ENCODE measurements around the gene MAGOH. TPM values are rescaled to one million over a fixed set of nuclear protein-coding genes. Genes with fewer than 3 reads are reported as not detected.
"Not testable (repeated sequence)": the region's sequence is repeated elsewhere in the genome, so short reads cannot be mapped to it uniquely, and the experiment has no call there.

The MAGOH gene
- 100 to 1,000 TPM in 1 of 2 donors, 10 to 100 TPM in 1; 77.0 to 117 TPM for polyA plus RNA-seq

- Histone ChIP-seq H3K9me3 (ENCODE audit: control insufficient read depth in 2 of 2, insufficient read depth in 1 of 2, low read depth in 1 of 2, low read length in 1 of 2) (no peaks in the 10 kb centered on the region), H3K4me1 (ENCODE audit: control insufficient read depth in 2 of 2, insufficient read depth in 2 of 2, low read length in 1 of 2) (peaks cover 0 to 3% of the 10 kb centered on the region in 2 donors), H3K36me3 (ENCODE audit: control insufficient read depth in 2 of 2, insufficient read depth in 2 of 2, low read length in 1 of 2) (peaks cover 5 to 6% of the 10 kb centered on the region in 2 donors), H3K4me3 (ENCODE audit: low read depth in 1 of 2, low read length in 2 of 2) (peak within 1 kb of the TSS; percentile 92 to 99), H3K27me3 (ENCODE audit: control insufficient read depth in 1 of 2, insufficient read depth in 2 of 2, low read length in 2 of 2) (no peaks in the 10 kb centered on the region), H3K27ac (ENCODE audit: low read depth in 2 of 2, low read length in 1 of 2) (peak within 1 kb of the TSS; percentile 65 to 91)
- 6% methylated on average over 64 of the region's 64 CpGs for WGBS, 2 donors
Measured at GRCh38 chr1:53238197-53239155, at the start of gene MAGOH. TSS of gene MAGOH (minus strand) at chr1:53238518. CDS start at chr1:53238448, 70 bp downstream.

- 79 to 81% methylated on average over 4 of the region's 4 CpGs for WGBS, 2 donors
- Histone ChIP-seq H3K27me3 (ENCODE audit: control insufficient read depth in 1 of 2, insufficient read depth in 2 of 2, low read length in 2 of 2) (no peaks in the 10 kb centered on the region), H3K27ac (ENCODE audit: low read depth in 2 of 2, low read length in 1 of 2) (no peak overlapping the region), H3K4me1 (ENCODE audit: control insufficient read depth in 2 of 2, insufficient read depth in 2 of 2, low read length in 1 of 2) (no peaks in the 10 kb centered on the region), H3K36me3 (ENCODE audit: control insufficient read depth in 2 of 2, insufficient read depth in 2 of 2, low read length in 1 of 2) (peaks cover 0 to 2% of the 10 kb centered on the region in 2 donors), H3K9me3 (ENCODE audit: control insufficient read depth in 2 of 2, insufficient read depth in 1 of 2, low read depth in 1 of 2, low read length in 1 of 2) (no peaks in the 10 kb centered on the region), H3K4me3 (ENCODE audit: low read depth in 1 of 2, low read length in 2 of 2) (no peak overlapping the region)
Measured at GRCh38 chr1:53286955-53287354, 48.6 kb upstream of the MAGOH start.

- Histone ChIP-seq H3K27ac (ENCODE audit: low read depth in 2 of 2, low read length in 1 of 2) (no peak overlapping the region), H3K9me3 (ENCODE audit: control insufficient read depth in 2 of 2, insufficient read depth in 1 of 2, low read depth in 1 of 2, low read length in 1 of 2) (no peaks in the 10 kb centered on the region), H3K27me3 (ENCODE audit: control insufficient read depth in 1 of 2, insufficient read depth in 2 of 2, low read length in 2 of 2) (no peaks in the 10 kb centered on the region), H3K4me1 (ENCODE audit: control insufficient read depth in 2 of 2, insufficient read depth in 2 of 2, low read length in 1 of 2) (no peaks in the 10 kb centered on the region), H3K4me3 (ENCODE audit: low read depth in 1 of 2, low read length in 2 of 2) (no peak overlapping the region), H3K36me3 (ENCODE audit: control insufficient read depth in 2 of 2, insufficient read depth in 2 of 2, low read length in 1 of 2) (peaks cover 0 to 2% of the 10 kb centered on the region in 2 donors)
- 78 to 84% methylated on average over 8 of the region's 8 CpGs for WGBS, 2 donors
Measured at GRCh38 chr1:53285969-53286760, 47.8 kb upstream of the MAGOH start.

- H3K4me1 ChIP-seq (ENCODE audit: control insufficient read depth in 2 of 2, insufficient read depth in 2 of 2, low read length in 1 of 2): no peaks in the 10 kb centered on the region
- H3K4me3 ChIP-seq (ENCODE audit: low read depth in 1 of 2, low read length in 2 of 2): no peak overlapping the region
- H3K9me3 ChIP-seq (ENCODE audit: control insufficient read depth in 2 of 2, insufficient read depth in 1 of 2, low read depth in 1 of 2, low read length in 1 of 2): no peaks in the 10 kb centered on the region
- no peak overlapping the region for H3K27ac ChIP-seq (ENCODE audit: low read depth in 2 of 2, low read length in 1 of 2)
- peaks cover 0 to 2% of the 10 kb centered on the region in 2 donors for H3K36me3 ChIP-seq (ENCODE audit: control insufficient read depth in 2 of 2, insufficient read depth in 2 of 2, low read length in 1 of 2)
- no peaks in the 10 kb centered on the region for H3K27me3 ChIP-seq (ENCODE audit: control insufficient read depth in 1 of 2, insufficient read depth in 2 of 2, low read length in 2 of 2)
- 79 to 83% methylated on average over 5 of the region's 5 CpGs for WGBS, 2 donors
Measured at GRCh38 chr1:53285546-53285945, 47.2 kb upstream of the MAGOH start.

GRCh38 chr1:53284224-53285020 lies 46.1 kb upstream of the MAGOH start:
- no peaks in the 10 kb centered on the region for H3K27me3 ChIP-seq (ENCODE audit: control insufficient read depth in 1 of 2, insufficient read depth in 2 of 2, low read length in 2 of 2)
- WGBS, 2 donors: 98% methylated on average over 8 of the region's 8 CpGs
- no peak overlapping the region for H3K4me3 ChIP-seq (ENCODE audit: low read depth in 1 of 2, low read length in 2 of 2)
- no peaks in the 10 kb centered on the region for H3K9me3 ChIP-seq (ENCODE audit: control insufficient read depth in 2 of 2, insufficient read depth in 1 of 2, low read depth in 1 of 2, low read length in 1 of 2)
- H3K4me1 ChIP-seq (ENCODE audit: control insufficient read depth in 2 of 2, insufficient read depth in 2 of 2, low read length in 1 of 2): no peaks in the 10 kb centered on the region
- H3K27ac ChIP-seq (ENCODE audit: low read depth in 2 of 2, low read length in 1 of 2): no peak overlapping the region
- peaks cover 0 to 2% of the 10 kb centered on the region in 2 donors for H3K36me3 ChIP-seq (ENCODE audit: control insufficient read depth in 2 of 2, insufficient read depth in 2 of 2, low read length in 1 of 2)

GRCh38 chr1:53283156-53283555 lies 44.8 kb upstream of the MAGOH start:
- not testable (repeated sequence) for H3K27ac ChIP-seq (ENCODE audit: low read depth in 2 of 2, low read length in 1 of 2); H3K36me3 ChIP-seq (ENCODE audit: control insufficient read depth in 2 of 2, insufficient read depth in 2 of 2, low read length in 1 of 2); H3K9me3 ChIP-seq (ENCODE audit: control insufficient read depth in 2 of 2, insufficient read depth in 1 of 2, low read depth in 1 of 2, low read length in 1 of 2); H3K27me3 ChIP-seq (ENCODE audit: control insufficient read depth in 1 of 2, insufficient read depth in 2 of 2, low read length in 2 of 2); H3K4me1 ChIP-seq (ENCODE audit: control insufficient read depth in 2 of 2, insufficient read depth in 2 of 2, low read length in 1 of 2); H3K4me3 ChIP-seq (ENCODE audit: low read depth in 1 of 2, low read length in 2 of 2)
- 96 to 97% methylated on average over 12 of the region's 12 CpGs for WGBS, 2 donors

- no peak overlapping the region for H3K27ac ChIP-seq (ENCODE audit: low read depth in 2 of 2, low read length in 1 of 2)
- WGBS, 2 donors: 89% methylated on average over 9 of the region's 9 CpGs
- H3K36me3 ChIP-seq (ENCODE audit: control insufficient read depth in 2 of 2, insufficient read depth in 2 of 2, low read length in 1 of 2): peaks cover 0 to 4% of the 10 kb centered on the region in 2 donors
- H3K27me3 ChIP-seq (ENCODE audit: control insufficient read depth in 1 of 2, insufficient read depth in 2 of 2, low read length in 2 of 2): no peaks in the 10 kb centered on the region
- H3K4me1 ChIP-seq (ENCODE audit: control insufficient read depth in 2 of 2, insufficient read depth in 2 of 2, low read length in 1 of 2): no peaks in the 10 kb centered on the region
- no peaks in the 10 kb centered on the region for H3K9me3 ChIP-seq (ENCODE audit: control insufficient read depth in 2 of 2, insufficient read depth in 1 of 2, low read depth in 1 of 2, low read length in 1 of 2)
- no peak overlapping the region for H3K4me3 ChIP-seq (ENCODE audit: low read depth in 1 of 2, low read length in 2 of 2)
Measured at GRCh38 chr1:53281133-53281532, 42.8 kb upstream of the MAGOH start.

- 90 to 91% methylated on average over 8 of the region's 8 CpGs for WGBS, 2 donors
- H3K4me3 ChIP-seq (ENCODE audit: low read depth in 1 of 2, low read length in 2 of 2): no peak overlapping the region
- no peaks in the 10 kb centered on the region for H3K4me1 ChIP-seq (ENCODE audit: control insufficient read depth in 2 of 2, insufficient read depth in 2 of 2, low read length in 1 of 2)
- H3K27me3 ChIP-seq (ENCODE audit: control insufficient read depth in 1 of 2, insufficient read depth in 2 of 2, low read length in 2 of 2): no peaks in the 10 kb centered on the region
- no peak overlapping the region for H3K27ac ChIP-seq (ENCODE audit: low read depth in 2 of 2, low read length in 1 of 2)
- H3K9me3 ChIP-seq (ENCODE audit: control insufficient read depth in 2 of 2, insufficient read depth in 1 of 2, low read depth in 1 of 2, low read length in 1 of 2): peaks cover 0 to 1% of the 10 kb centered on the region in 2 donors
- H3K36me3 ChIP-seq (ENCODE audit: control insufficient read depth in 2 of 2, insufficient read depth in 2 of 2, low read length in 1 of 2): peaks cover 0 to 4% of the 10 kb centered on the region in 2 donors
Measured at GRCh38 chr1:53280496-53280895, 42.2 kb upstream of the MAGOH start.
